ENCODE results near the gene DNAJB14. TPM values are rescaled to one million over a fixed set of nuclear protein-coding genes. Genes with fewer than 3 reads are reported as not detected.
"Not testable (repeated sequence)": the region's sequence is repeated elsewhere in the genome, so short reads cannot be mapped to it uniquely, and the experiment has no call there.

Gene DNAJB14
- total RNA-seq, 1 experiment from 2014 or later = 41.5 TPM

- CTCF ChIA-PET = no interaction called here
- intact Hi-C loops (cut with micrococcal nuclease; ENCODE audit: unreplicated experiment) = no loop called here
- Histone ChIP-seq H3K4me3 (ENCODE audit: low read depth in 2 of 2, low read length in 2 of 2) (no peak overlapping the region), H3K4me1 (ENCODE audit: control insufficient read depth, insufficient read depth, low read length) (no peaks in the 10 kb centered on the region), H3K9me3 (ENCODE audit: control insufficient read depth, insufficient read depth, low read depth, low read length) (no peaks in the 10 kb centered on the region), H3K27me3 (ENCODE audit: control insufficient read depth, insufficient read depth, low read length) (no peaks in the 10 kb centered on the region), H3K36me3 (ENCODE audit: control insufficient read depth, insufficient read depth, low read length) (no peaks in the 10 kb centered on the region; the same call in 1 of the 2 replicates), H3K27ac (ENCODE audit: low read length) (no peak overlapping the region)
- POLR2A ChIA-PET = no interaction called here
- BruUV-seq (replicated peaks) = no TSS peak
- in situ Hi-C loops (cut with HindIII; ENCODE audit: low pct_unique_long_range_greater_than_20kb, low sequenced_read_pairs) = no loop called here
- no peak for DNase-seq (ENCODE audit: low read depth, low spot score)
- TF ChIP-seq, protein P1, sequence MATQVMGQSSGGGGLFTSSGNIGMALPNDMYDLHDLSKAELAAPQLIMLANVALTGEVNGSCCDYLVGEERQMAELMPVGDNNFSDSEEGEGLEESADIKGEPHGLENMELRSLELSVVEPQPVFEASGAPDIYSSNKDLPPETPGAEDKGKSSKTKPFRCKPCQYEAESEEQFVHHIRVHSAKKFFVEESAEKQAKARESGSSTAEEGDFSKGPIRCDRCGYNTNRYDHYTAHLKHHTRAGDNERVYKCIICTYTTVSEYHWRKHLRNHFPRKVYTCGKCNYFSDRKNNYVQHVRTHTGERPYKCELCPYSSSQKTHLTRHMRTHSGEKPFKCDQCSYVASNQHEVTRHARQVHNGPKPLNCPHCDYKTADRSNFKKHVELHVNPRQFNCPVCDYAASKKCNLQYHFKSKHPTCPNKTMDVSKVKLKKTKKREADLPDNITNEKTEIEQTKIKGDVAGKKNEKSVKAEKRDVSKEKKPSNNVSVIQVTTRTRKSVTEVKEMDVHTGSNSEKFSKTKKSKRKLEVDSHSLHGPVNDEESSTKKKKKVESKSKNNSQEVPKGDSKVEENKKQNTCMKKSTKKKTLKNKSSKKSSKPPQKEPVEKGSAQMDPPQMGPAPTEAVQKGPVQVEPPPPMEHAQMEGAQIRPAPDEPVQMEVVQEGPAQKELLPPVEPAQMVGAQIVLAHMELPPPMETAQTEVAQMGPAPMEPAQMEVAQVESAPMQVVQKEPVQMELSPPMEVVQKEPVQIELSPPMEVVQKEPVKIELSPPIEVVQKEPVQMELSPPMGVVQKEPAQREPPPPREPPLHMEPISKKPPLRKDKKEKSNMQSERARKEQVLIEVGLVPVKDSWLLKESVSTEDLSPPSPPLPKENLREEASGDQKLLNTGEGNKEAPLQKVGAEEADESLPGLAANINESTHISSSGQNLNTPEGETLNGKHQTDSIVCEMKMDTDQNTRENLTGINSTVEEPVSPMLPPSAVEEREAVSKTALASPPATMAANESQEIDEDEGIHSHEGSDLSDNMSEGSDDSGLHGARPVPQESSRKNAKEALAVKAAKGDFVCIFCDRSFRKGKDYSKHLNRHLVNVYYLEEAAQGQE (IDR thresholded peaks at IDR 0.05; ENCODE audit: insufficient read depth in 1 of 2, low read depth in 2 of 2, low read length in 1 of 2) = no peak
- TF ChIP-seq SIN3A (IDR thresholded peaks at IDR 0.05; ENCODE audit: borderline replicate concordance, insufficient read depth, low read depth, low read length) (no peak), CTCF (IDR thresholded peaks at IDR 0.05) (no peak), TCF7L2 (IDR thresholded peaks at IDR 0.05; ENCODE audit: low read depth, low read length) (no peak), POLR2AphosphoS5 (IDR thresholded peaks at IDR 0.05; ENCODE audit: low read depth, low read length) (no peak)
- ATAC-seq = no peak
Measured at GRCh38 chr4:99960648-99961047, 14.2 kb upstream of the DNAJB14 start.

DNA sequence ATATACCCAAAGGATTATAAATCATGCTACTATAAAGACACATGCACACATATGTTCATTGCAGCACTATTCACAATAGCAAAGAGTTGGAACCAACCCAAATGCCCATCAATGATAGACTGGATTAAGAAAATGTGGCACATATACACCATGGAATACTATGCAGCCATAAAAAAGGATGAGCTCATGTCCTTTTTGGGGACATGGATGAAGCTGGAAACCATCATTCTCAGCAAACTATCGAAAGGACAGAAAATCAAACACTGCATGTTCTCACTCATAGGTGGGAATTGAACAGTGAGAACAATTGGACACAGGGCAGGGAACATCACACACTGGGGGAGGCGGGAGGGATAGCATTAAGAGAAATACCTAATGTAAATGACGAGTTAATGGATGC, 11.8 kb upstream of the DNAJB14 start:
- in situ Hi-C loops (cut with HindIII; ENCODE audit: low pct_unique_long_range_greater_than_20kb, low sequenced_read_pairs); H3K36me3 ChIP-seq (ENCODE audit: control insufficient read depth, insufficient read depth, low read length); POLR2A ChIA-PET; CTCF ChIA-PET; H3K27ac ChIP-seq (ENCODE audit: low read length); H3K9me3 ChIP-seq (ENCODE audit: control insufficient read depth, insufficient read depth, low read depth, low read length); DNase-seq (ENCODE audit: low read depth, low spot score); H3K4me3 ChIP-seq (ENCODE audit: low read depth in 2 of 2, low read length in 2 of 2); H3K27me3 ChIP-seq (ENCODE audit: control insufficient read depth, insufficient read depth, low read length); H3K4me1 ChIP-seq (ENCODE audit: control insufficient read depth, insufficient read depth, low read length); BruUV-seq (replicated peaks); intact Hi-C loops (cut with micrococcal nuclease; ENCODE audit: unreplicated experiment); ATAC-seq: not testable (repeated sequence)

GRCh38 chr4:99950913-99951254, 4.5 kb upstream of the DNAJB14 start:
- Histone ChIP-seq H3K4me1 (ENCODE audit: control insufficient read depth, insufficient read depth, low read length) (peaks cover 11% of the 10 kb centered on the region), H3K4me3 (ENCODE audit: low read depth in 2 of 2, low read length in 2 of 2) (peak overlapping the region; percentile 88 to 90), H3K27ac (ENCODE audit: low read length) (peak overlapping the region; percentile 90), H3K27me3 (ENCODE audit: control insufficient read depth, insufficient read depth, low read length) (no peaks in the 10 kb centered on the region), H3K36me3 (ENCODE audit: control insufficient read depth, insufficient read depth, low read length) (peaks cover 10% of the 10 kb centered on the region), H3K9me3 (ENCODE audit: control insufficient read depth, insufficient read depth, low read depth, low read length) (no peaks in the 10 kb centered on the region)
- no peak for TF ChIP-seq CTCF (IDR thresholded peaks at IDR 0.05)
- TF ChIP-seq SIN3A (IDR thresholded peaks at IDR 0.05; ENCODE audit: borderline replicate concordance, insufficient read depth, low read depth, low read length) = no peak
- TF ChIP-seq, protein P1 (IDR thresholded peaks at IDR 0.05; ENCODE audit: insufficient read depth in 1 of 2, low read depth in 2 of 2, low read length in 1 of 2) = no peak
- no peak for ATAC-seq
- DNase-seq (ENCODE audit: low read depth, low spot score) = no peak
- ChIA-PET CTCF (no interaction called here), POLR2A (no interaction called here)
- in situ Hi-C loops (cut with HindIII; ENCODE audit: low pct_unique_long_range_greater_than_20kb, low sequenced_read_pairs) (no loop called here), intact Hi-C loops (cut with micrococcal nuclease; ENCODE audit: unreplicated experiment) (no loop called here)
- no TSS peak for BruUV-seq (replicated peaks)

All from Panc1 (cell line).